Measurements from ENCODE around the gene ADAMTS18. TPM values are rescaled to one million over a fixed set of nuclear protein-coding genes. Genes with fewer than 3 reads are reported as not detected.

The ADAMTS18 gene
- total RNA-seq, 4 donors from 2014 or later = 0.75 TPM; not detected in 3

GRCh38 chr16:77457046-77457445 is 22.2 kb upstream of the ADAMTS18 start:
- H3K27me3 ChIP-seq = no peaks in the 10 kb centered on the region
- H3K4me3 ChIP-seq (replicated peaks in 1 of 3) = no peak overlapping the region
- intact Hi-C loops (cut with DNase I) = no loop called here
- H3K4me1 ChIP-seq = no peaks in the 10 kb centered on the region
- WGBS, 2 donors = 69 to 78% methylated on average over 5 of the region's 5 CpGs
- no peaks in the 10 kb centered on the region for H3K36me3 ChIP-seq
- no peaks in the 10 kb centered on the region for H3K9me3 ChIP-seq
- DNase-seq = no peak
- H3K27ac ChIP-seq = no peak overlapping the region
- TF ChIP-seq POLR2A (IDR thresholded peaks at IDR 0.05) = no peak
- TF ChIP-seq CTCF (IDR thresholded peaks at IDR 0.05) = no peak

GRCh38 chr16:77452243-77452642 is 17.4 kb upstream of the ADAMTS18 start:
- H3K27me3 ChIP-seq = no peaks in the 10 kb centered on the region
- no peak overlapping the region for H3K27ac ChIP-seq
- 95% methylated on average over 3 of the region's 3 CpGs for WGBS, 2 donors

GRCh38 chr16:77450790-77451487 is 16.1 kb upstream of the ADAMTS18 start:
- intact Hi-C loops (cut with DNase I) = no loop called here
- DNase-seq = peak; percentile 26 to 37

More at GRCh38 chr16:77452243-77452642, 17.4 kb upstream of the ADAMTS18 start:
- no peak for DNase-seq
- no peaks in the 10 kb centered on the region for H3K4me1 ChIP-seq
- no peak for TF ChIP-seq POLR2A (IDR thresholded peaks at IDR 0.05)
- no peaks in the 10 kb centered on the region for H3K36me3 ChIP-seq
- H3K9me3 ChIP-seq = no peaks in the 10 kb centered on the region
- intact Hi-C loops (cut with DNase I) = no loop called here
- no peak overlapping the region for H3K4me3 ChIP-seq (replicated peaks in 1 of 3)

GRCh38 chr16:77449208-77449607 is 14.4 kb upstream of the ADAMTS18 start:
- Histone ChIP-seq H3K27me3 (no peaks in the 10 kb centered on the region), H3K4me3 (replicated peaks in 1 of 3) (no peak overlapping the region), H3K9me3 (no peaks in the 10 kb centered on the region), H3K36me3 (no peaks in the 10 kb centered on the region), H3K4me1 (no peaks in the 10 kb centered on the region), H3K27ac (no peak overlapping the region)
- intact Hi-C loops (cut with DNase I) = loop anchor here (10.0 kb wide), 1 partner anchor 214 kb away; no protein-coding TSS in a partner anchor
- TF ChIP-seq CTCF (IDR thresholded peaks at IDR 0.05) (no peak), POLR2A (IDR thresholded peaks at IDR 0.05) (no peak)
- no peak for DNase-seq

More at GRCh38 chr16:77450790-77451487, 16.1 kb upstream of the ADAMTS18 start:
- no peak overlapping the region for H3K4me3 ChIP-seq (replicated peaks in 1 of 3)
- 40 to 47% methylated on average over 5 of the region's 5 CpGs for WGBS, 2 donors
- TF ChIP-seq CTCF (IDR thresholded peaks at IDR 0.05) = no peak
- no peaks in the 10 kb centered on the region for H3K27me3 ChIP-seq
- H3K9me3 ChIP-seq = no peaks in the 10 kb centered on the region
- H3K4me1 ChIP-seq = no peaks in the 10 kb centered on the region
- no peak overlapping the region for H3K27ac ChIP-seq
- no peaks in the 10 kb centered on the region for H3K36me3 ChIP-seq

- Histone ChIP-seq H3K36me3 (no peaks in the 10 kb centered on the region), H3K9me3 (no peaks in the 10 kb centered on the region), H3K27ac (no peak overlapping the region), H3K4me3 (replicated peaks in 1 of 3) (no peak overlapping the region), H3K27me3 (no peaks in the 10 kb centered on the region), H3K4me1 (no peaks in the 10 kb centered on the region)
- TF ChIP-seq CTCF (IDR thresholded peaks at IDR 0.05) = no peak
- no peak for TF ChIP-seq POLR2A (IDR thresholded peaks at IDR 0.05)
- intact Hi-C loops (cut with DNase I) = loop anchor here (10.0 kb wide), 1 partner anchor 211 kb away; no protein-coding TSS in a partner anchor
- no peak for DNase-seq
- 90 to 96% methylated on average over 2 of the region's 2 CpGs for WGBS, 2 donors
These were observed 10.5 kb upstream of the ADAMTS18 start for GRCh38 chr16:77445324-77445723.
